MM.1S (cell line): ENCODE results near the gene CHCHD6.

Experiments
- DNase-seq: peaks from one replicate; pipeline ENCODE4 v3.0.0-alpha.2; 2015
- H2AFZ ChIP-seq: fragments of 300-600 bp; sonication (generic); 2 replicates; pipeline ENCODE4 v1.6.0; 2016; ENCODE audit warnings: antibody characterized with exemption, low read length
- H3F3A ChIP-seq: fragments of 300-600 bp; sonication (generic); 2 replicates; pipeline ENCODE4 v1.6.1; 2016; ENCODE audit warnings: mild to moderate bottlenecking, antibody characterized with exemption, low read length, moderate library complexity, mixed read lengths; ENCODE audit not compliant: insufficient read depth
- H3K27ac ChIP-seq: fragments of 300-600 bp; sonication (generic); 2 replicates; pipeline ENCODE4 v1.5.1; 2016; ENCODE audit warnings: mild to moderate bottlenecking, low read length
- H3K27me3 ChIP-seq: fragments of 300-600 bp; sonication (generic); replicated peaks from 2 replicates; pipeline ENCODE4 v1.6.0; 2016; ENCODE audit warnings: low read length; ENCODE audit not compliant: insufficient read depth
- H3K36me3 ChIP-seq: fragments of 300-600 bp; sonication (generic); replicated peaks from 2 replicates; pipeline ENCODE4 v1.6.1; 2016; ENCODE audit warnings: mild to moderate bottlenecking, low read length, mixed read lengths; ENCODE audit not compliant: insufficient read depth
- H3K4me1 ChIP-seq: fragments of 300-600 bp; sonication (generic); 2 replicates; pipeline ENCODE4 v1.6.1; 2016; ENCODE audit warnings: low read length, mixed read lengths
- H3K4me2 ChIP-seq: fragments of 300-600 bp; sonication (generic); 2 replicates; pipeline ENCODE4 v1.6.0; 2016; ENCODE audit warnings: low read depth, low read length
- H3K4me3 ChIP-seq: fragments of 300-600 bp; sonication (generic); 2 replicates; pipeline ENCODE4 v1.5.1; 2016; ENCODE audit warnings: low read length, mixed read lengths
- H3K79me2 ChIP-seq: fragments of 300-600 bp; sonication (generic); 2 replicates; pipeline ENCODE4 v1.6.1; 2016; ENCODE audit warnings: mixed run types, low read length, mixed read lengths
- H3K9ac ChIP-seq: fragments of 300-600 bp; sonication (generic); 2 replicates; pipeline ENCODE4 v1.6.1; 2016; ENCODE audit warnings: low read length, mixed read lengths
- H3K9me2 ChIP-seq: fragments of 300-600 bp; sonication (generic); replicated peaks from 2 replicates; pipeline ENCODE4 v1.6.1; 2016; ENCODE audit warnings: mild to moderate bottlenecking, low read length, mixed read lengths; ENCODE audit not compliant: insufficient read depth
- H3K9me3 ChIP-seq: fragments of 300-600 bp; sonication (generic); replicated peaks from 2 replicates; pipeline ENCODE4 v1.6.1; 2016; ENCODE audit warnings: mild to moderate bottlenecking, low read length, mixed read lengths; ENCODE audit not compliant: insufficient read depth
- H4K20me1 ChIP-seq: fragments of 300-600 bp; sonication (generic); 2 replicates; pipeline ENCODE4 v1.6.1; 2016; ENCODE audit warnings: mild to moderate bottlenecking, low read length, moderate library complexity, mixed read lengths; ENCODE audit not compliant: insufficient read depth
- CTCF ChIP-seq: fragments of 300-600 bp; sonication (generic); IDR thresholded peaks from 2 replicates; pipeline ENCODE4 v1.5.1; 2016; ENCODE audit warnings: antibody characterized with exemption, low read length, mixed read lengths
- EZH2 ChIP-seq: fragments of 300-600 bp; sonication (generic); optimal IDR thresholded peaks from 2 replicates; pipeline ENCODE3; 2017; ENCODE audit warnings: low read depth, mild to moderate bottlenecking, antibody characterized with exemption, low read length, mixed read lengths
- EZH2phosphoT487 ChIP-seq: fragments of 300-600 bp; sonication (generic); IDR thresholded peaks from 2 replicates; pipeline ENCODE4 v1.6.1; 2018; ENCODE audit warnings: antibody characterized with exemption, low read length

The CHCHD6 gene

GRCh38 chr3:127003175-127003555 lies 299.1 kb downstream of the CHCHD6 start:
- Histone ChIP-seq H3K9me3 (no peaks in the 10 kb centered on the region), H3K79me2 (no peaks in the 10 kb centered on the region), H3K4me3 (no peak overlapping the region), H3K9ac (no peak overlapping the region), H2AFZ (no peak overlapping the region), H3K9me2 (no peaks in the 10 kb centered on the region), H3K4me2 (no peak overlapping the region), H3K36me3 (no peaks in the 10 kb centered on the region), H4K20me1 (no peaks in the 10 kb centered on the region), H3K4me1 (no peaks in the 10 kb centered on the region), H3F3A (no peaks in the 10 kb centered on the region), H3K27ac (no peak overlapping the region), H3K27me3 (no peaks in the 10 kb centered on the region)
- no peak for TF ChIP-seq CTCF
- TF ChIP-seq EZH2phosphoT487: no peak
- TF ChIP-seq EZH2: no peak
- DNase-seq: no peak

- Histone ChIP-seq H3K27me3 (no peaks in the 10 kb centered on the region), H3K79me2 (no peaks in the 10 kb centered on the region), H4K20me1 (no peaks in the 10 kb centered on the region), H3K4me1 (no peaks in the 10 kb centered on the region), H3K9ac (no peak overlapping the region), H3K36me3 (no peaks in the 10 kb centered on the region), H3K27ac (no peak overlapping the region), H3K4me2 (no peak overlapping the region), H3K9me3 (no peaks in the 10 kb centered on the region), H3K4me3 (no peak overlapping the region), H3K9me2 (no peaks in the 10 kb centered on the region), H2AFZ (no peak overlapping the region), H3F3A (no peaks in the 10 kb centered on the region)
- TF ChIP-seq EZH2phosphoT487: no peak
- TF ChIP-seq CTCF: no peak
- TF ChIP-seq EZH2: no peak
- no peak for DNase-seq
These were observed 299.7 kb downstream of the CHCHD6 start for GRCh38 chr3:127003601-127004280.

- DNase-seq: no peak
- no peaks in the 10 kb centered on the region for H3K79me2 ChIP-seq
- TF ChIP-seq EZH2 (no peak), EZH2phosphoT487 (no peak), CTCF (no peak)
- H3K9ac ChIP-seq: no peak overlapping the region
- H4K20me1 ChIP-seq: no peaks in the 10 kb centered on the region
- H3K27me3 ChIP-seq: no peaks in the 10 kb centered on the region
- H3K9me2 ChIP-seq: no peaks in the 10 kb centered on the region
- H3K36me3 ChIP-seq: no peaks in the 10 kb centered on the region
- no peak overlapping the region for H2AFZ ChIP-seq
- no peak overlapping the region for H3K4me2 ChIP-seq
- no peaks in the 10 kb centered on the region for H3K9me3 ChIP-seq
- no peak overlapping the region for H3K4me3 ChIP-seq
- H3K4me1 ChIP-seq: no peaks in the 10 kb centered on the region
- H3K27ac ChIP-seq: no peak overlapping the region
- no peaks in the 10 kb centered on the region for H3F3A ChIP-seq
These were observed 300.8 kb downstream of the CHCHD6 start for GRCh38 chr3:127004641-127005397.
